GM12874 (cell line): ENCODE measurements around the gene TEF.
A peak's percentile ranks its signal among the peaks of the same experiment; 100 is the strongest.

Experiments used
- TF ChIP-seq, protein P1 (sequence below): IDR thresholded peaks from 2 replicates; pipeline ENCODE4 v1.5.1; 2011; ENCODE audit warnings: low read depth, mild to moderate bottlenecking, control low read depth, low read length, moderate library complexity; ENCODE audit not compliant: insufficient read depth

The TEF gene

DNA sequence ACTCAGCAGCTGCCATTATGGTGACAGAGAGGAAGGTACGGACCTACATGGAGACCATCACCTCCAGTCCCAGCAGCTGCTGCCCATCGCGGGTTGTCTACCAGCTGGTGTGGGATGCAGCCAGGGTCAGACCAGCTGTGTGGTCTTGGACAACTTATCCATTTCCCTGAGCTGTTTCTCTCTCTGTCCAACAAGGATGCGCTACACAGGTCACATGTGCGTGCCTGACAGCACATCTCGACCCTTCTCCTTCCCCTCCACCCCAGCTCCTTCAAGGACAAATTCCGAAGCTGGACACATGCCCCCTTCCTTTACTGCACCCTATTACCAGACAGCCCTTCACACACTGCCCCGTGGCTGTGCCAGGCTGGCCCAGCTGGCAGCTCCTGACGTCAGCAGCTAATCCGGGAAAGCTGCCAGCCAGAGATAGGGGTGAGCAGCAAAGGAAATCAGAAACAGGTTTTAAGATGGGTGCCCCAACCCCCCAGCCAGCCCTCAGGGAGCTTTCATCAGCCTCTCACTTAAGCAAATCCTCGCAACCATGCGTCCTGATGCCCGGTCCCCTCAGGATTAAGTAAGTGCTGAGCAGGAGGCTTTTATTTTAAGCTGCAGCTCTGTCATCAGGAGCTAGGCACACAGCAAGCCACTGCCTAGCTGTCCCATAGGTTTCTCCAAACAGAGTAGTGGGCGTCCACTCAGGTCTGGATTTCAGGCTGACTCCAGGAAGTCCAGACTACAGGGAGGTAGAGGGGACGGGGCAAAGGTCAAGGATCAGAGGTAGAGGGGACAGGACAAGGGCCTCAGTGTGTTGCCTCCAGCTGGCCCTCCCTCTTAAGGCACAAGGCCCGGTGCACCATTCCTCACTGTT is 20.3 kb downstream of the TEF start:
- TF ChIP-seq, protein P1, sequence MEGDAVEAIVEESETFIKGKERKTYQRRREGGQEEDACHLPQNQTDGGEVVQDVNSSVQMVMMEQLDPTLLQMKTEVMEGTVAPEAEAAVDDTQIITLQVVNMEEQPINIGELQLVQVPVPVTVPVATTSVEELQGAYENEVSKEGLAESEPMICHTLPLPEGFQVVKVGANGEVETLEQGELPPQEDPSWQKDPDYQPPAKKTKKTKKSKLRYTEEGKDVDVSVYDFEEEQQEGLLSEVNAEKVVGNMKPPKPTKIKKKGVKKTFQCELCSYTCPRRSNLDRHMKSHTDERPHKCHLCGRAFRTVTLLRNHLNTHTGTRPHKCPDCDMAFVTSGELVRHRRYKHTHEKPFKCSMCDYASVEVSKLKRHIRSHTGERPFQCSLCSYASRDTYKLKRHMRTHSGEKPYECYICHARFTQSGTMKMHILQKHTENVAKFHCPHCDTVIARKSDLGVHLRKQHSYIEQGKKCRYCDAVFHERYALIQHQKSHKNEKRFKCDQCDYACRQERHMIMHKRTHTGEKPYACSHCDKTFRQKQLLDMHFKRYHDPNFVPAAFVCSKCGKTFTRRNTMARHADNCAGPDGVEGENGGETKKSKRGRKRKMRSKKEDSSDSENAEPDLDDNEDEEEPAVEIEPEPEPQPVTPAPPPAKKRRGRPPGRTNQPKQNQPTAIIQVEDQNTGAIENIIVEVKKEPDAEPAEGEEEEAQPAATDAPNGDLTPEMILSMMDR = no peak

DNA sequence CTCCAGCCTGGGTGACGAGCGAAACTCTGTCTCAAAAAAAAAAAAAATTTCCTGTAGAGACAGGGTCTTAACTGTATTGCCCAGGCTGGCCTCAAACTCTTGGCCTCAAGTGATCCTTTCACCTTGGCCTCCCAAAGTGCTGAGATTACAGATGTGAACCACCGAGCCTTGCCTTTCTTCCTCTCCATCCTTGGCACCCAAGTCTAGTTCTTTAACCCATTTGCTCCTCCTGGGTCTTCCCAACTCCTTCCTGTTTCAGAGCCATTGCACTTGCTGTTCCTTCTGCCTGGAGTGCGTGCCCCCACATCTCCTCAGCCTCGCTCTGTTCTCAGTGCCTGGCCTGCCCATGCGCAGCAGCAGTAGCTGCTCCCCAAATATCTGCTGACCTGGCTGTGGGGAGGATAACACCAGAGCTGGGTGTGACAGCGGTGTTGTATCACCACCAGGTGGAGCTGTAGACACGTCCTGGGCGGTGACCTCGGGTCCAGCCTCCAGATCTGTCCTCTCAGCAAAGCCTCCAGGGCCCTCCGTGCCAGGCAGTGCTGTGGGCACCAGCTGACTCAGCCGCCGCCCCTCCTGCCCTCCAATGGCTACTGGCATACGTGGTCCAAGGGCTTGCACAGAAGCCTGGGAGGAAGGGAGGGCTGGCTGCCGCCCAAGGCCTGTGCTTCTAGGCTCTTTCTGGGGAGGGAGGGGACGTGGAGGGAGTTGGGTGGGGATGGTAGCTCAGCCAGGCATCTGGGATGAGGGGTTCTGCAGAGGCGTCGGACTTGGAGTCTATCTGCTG is 22.0 kb downstream of the TEF start:
- TF ChIP-seq, protein P1 = peak; percentile 94

DNA sequence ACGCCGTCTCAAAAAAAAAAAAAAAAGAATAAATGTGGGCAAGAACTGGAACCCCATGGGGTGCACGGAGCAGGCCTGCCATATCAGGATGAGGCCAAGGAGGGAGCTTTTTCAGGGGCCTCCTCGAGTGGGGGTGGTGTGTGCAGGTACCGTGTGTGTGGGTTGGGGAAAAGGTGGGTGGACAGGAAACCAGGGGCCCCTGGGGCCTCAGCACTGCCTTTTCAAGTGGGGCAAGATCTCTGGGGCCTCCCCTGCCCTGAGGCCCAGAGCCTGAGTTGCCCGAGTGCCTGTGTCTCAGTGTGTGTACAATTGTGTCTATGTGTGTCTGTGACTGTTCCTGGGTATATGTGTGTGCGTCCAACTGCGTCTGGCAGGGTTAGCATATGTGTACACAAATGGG is 23.8 kb downstream of the TEF start:
- TF ChIP-seq, protein P1 = no peak

DNA sequence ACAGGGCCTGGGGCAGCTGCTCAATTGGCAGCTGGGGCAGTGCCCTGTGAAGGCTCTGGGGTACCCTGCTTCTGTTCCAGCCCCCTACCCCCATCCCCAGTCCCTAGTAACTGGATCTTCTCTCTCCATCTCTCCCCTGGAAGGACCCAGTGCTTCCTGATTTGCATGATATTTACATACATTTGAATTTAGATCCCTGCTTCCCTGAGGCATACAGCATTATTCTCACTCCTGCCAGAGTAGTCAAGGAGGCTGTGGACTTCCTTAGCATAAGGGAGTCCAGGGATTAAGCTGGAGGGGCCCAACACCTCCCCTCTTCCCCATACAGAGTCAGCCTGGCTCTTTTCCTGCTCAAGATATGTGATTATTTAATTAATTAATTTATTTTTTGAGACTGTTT is 24.7 kb downstream of the TEF start:
- TF ChIP-seq, protein P1 = no peak

DNA sequence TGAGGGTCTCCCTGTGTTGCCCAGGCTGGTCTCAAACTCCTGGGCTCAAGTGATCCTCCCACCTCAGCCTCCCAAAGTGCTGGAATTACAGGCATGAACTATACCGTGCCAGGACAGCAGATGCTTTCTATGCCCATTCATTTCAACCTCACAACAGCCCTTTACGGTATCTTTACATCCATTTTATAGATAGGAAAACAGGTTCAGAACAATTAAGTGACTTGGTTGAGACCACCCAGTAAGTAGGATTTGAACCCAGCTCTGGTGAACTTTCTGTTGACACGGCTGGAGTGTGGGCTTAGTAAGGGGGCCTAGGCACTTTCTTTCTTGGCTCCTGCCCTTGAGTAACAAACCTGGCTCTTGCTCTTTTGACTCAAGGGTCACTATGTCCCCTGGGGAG is 25.7 kb downstream of the TEF start:
- TF ChIP-seq, protein P1 = no peak

DNA sequence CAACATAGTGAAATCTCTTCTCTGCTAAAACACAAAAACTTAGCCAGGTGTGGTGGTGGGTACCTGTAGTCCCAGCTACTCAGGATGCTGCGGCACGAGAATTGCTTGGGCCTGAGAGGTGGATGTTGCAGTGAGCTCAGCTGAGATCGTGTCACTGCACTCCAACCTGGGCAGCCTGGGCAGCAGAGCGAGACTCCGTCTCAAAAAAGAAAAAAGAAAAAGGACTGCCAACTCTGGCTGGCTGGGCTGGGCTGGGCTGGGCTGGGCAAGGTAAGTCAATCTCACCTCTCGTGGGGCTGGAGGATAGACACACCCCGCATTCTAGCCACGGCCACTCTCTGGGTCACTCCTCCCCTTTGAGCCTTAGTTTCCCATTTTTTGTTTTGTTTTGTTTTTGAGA is 26.9 kb downstream of the TEF start:
- TF ChIP-seq, protein P1 = no peak

DNA sequence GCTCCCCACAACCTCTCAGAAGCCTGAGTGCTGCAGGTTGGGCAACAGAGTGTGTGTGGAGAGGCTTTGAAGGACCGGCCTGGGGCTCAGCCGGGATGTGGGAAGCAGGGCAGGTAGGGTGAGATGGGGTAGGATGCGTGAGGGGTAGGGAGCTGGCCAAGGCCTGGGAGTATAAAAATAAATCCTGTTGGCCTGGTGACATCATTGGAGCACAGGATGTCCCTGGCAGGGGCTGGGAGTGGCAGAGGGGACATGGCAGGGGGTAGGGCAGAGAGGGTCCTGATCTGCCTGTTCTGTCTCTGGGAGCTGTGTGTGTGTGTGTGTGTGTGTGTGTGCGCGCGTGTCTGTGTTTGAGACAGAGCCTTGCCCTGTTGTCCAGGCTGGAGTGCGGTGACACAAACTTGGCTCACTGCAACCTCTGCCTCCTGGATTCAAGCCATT is 28.6 kb downstream of the TEF start:
- TF ChIP-seq, protein P1 = no peak
